CD4-positive, alpha-beta T cell (primary cell): ENCODE results near the gene PDGFRB. TPM values are rescaled to one million over a fixed set of nuclear protein-coding genes. Genes with fewer than 3 reads are reported as not detected.

Source experiments
- ATAC-seq: fragments of 200-7000 bp; cut with Tn5 transposase; one replicate; pipeline ENCODE4 v1.10.0; 2022; ENCODE audit warnings: mild to moderate bottlenecking; ENCODE audit not compliant: poor library complexity
- CTCF ChIA-PET: fragments of 350-600 bp; sonication (Branson Sonifier 250); formaldehyde crosslinking; loops from one replicate; lab custom pipeline; 2021; ENCODE audit warnings: antibody characterized with exemption, inconsistent platforms; lab: Charles Lee
- POLR2A ChIA-PET: fragments of 350-600 bp; sonication (Branson Sonifier 250); formaldehyde crosslinking; loops from one replicate; lab custom pipeline; 2021; ENCODE audit warnings: antibody characterized with exemption, inconsistent platforms; lab: Charles Lee
- DNase-seq, 14 experiments: peaks; one replicate each; pipeline ENCODE4 v3.0.0-alpha.2; 2013 to 2020; ENCODE audit warnings: mixed read lengths in 2 of 14
- H3K27ac ChIP-seq, 2 donors: one replicate each; pipeline versions ENCODE4 v1.5.1 to v1.7.0; 2013; ENCODE audit warnings: low read length in 2 of 2, low read depth in 1 of 2, mild to moderate bottlenecking in 1 of 2
- H3K27me3 ChIP-seq, 2 experiments: 1 replicate in 1 of 2; 2 replicates in 1 of 2; pipeline versions ENCODE4 v1.6.1 to v1.7.0; 2013; ENCODE audit warnings: low read length in 2 of 2, control low read depth in 1 of 2, mild to moderate bottlenecking in 1 of 2, moderate library complexity in 1 of 2; ENCODE audit not compliant: insufficient read depth in 2 of 2, control insufficient read depth in 1 of 2
- H3K36me3 ChIP-seq: one replicate; pipeline ENCODE4 v1.6.1; 2013; ENCODE audit warnings: low read length, control low read depth; ENCODE audit not compliant: insufficient read depth
- H3K4me1 ChIP-seq: one replicate; pipeline ENCODE4 v1.6.1; 2013; ENCODE audit warnings: low read length, control low read depth; ENCODE audit not compliant: insufficient read depth
- H3K4me3 ChIP-seq: one replicate; pipeline ENCODE4 v1.5.1; 2013; ENCODE audit warnings: mild to moderate bottlenecking, low read length, moderate library complexity
- H3K9me3 ChIP-seq, 2 experiments: 1 replicate in 1 of 2; 2 replicates in 1 of 2; pipeline versions ENCODE4 v1.6.1 to v1.7.0; 2013; ENCODE audit warnings: low read length in 2 of 2, mild to moderate bottlenecking in 2 of 2, control low read depth in 1 of 2, moderate library complexity in 1 of 2; ENCODE audit not compliant: control insufficient read depth in 1 of 2, insufficient read depth in 1 of 2
- H3K27ac Mint-ChIP-seq: one replicate; pipeline ENCODE4 v1.8.0; 2020; ENCODE audit warnings: mixed read lengths
- H3K27me3 Mint-ChIP-seq: one replicate; pipeline ENCODE4 v1.8.0; 2021; ENCODE audit warnings: mixed read lengths
- H3K36me3 Mint-ChIP-seq: one replicate; pipeline ENCODE4 v1.8.0; 2021; ENCODE audit warnings: low read depth, mixed read lengths
- H3K4me1 Mint-ChIP-seq: one replicate; pipeline ENCODE4 v1.8.0; 2021; ENCODE audit warnings: low read depth, mixed read lengths
- H3K4me3 Mint-ChIP-seq: one replicate; pipeline ENCODE4 v1.8.0; 2020; ENCODE audit warnings: mild to moderate bottlenecking, mixed read lengths
- H3K9me3 Mint-ChIP-seq: one replicate; pipeline ENCODE4 v1.8.0; 2020; ENCODE audit warnings: mixed read lengths
- CTCF ChIP-seq: fragments of 200-600 bp; IDR thresholded peaks from one replicate; pipeline ENCODE4 v1.8.0; 2022; ENCODE audit warnings: antibody characterized with exemption, mild to moderate bottlenecking
- intact Hi-C, 2 experiments: fragments of 100-400 bp; cut with DNase I in 1 of 2; cut with micrococcal nuclease in 1 of 2; formaldehyde crosslinking; loops; one replicate each; pipeline versions ENCODE4 v1.15.1 to v1.9.0; 2023 to 2025; cut with DNase I, micrococcal nuclease
- total RNA-seq, 174 experiments: library from RNA in 2 of 174; stranded (reverse) in 2 of 174; gene quantifications; one replicate each; pipeline ENCODE4 v1.2.3 and lab custom pipeline; 2021 to 2026

Gene PDGFRB
- total RNA-seq, 2 experiments from 2014 or later: not detected

- no peaks in the 10 kb centered on the region for H3K36me3 ChIP-seq
- no peaks in the 10 kb centered on the region for H3K4me1 Mint-ChIP-seq
- no peaks in the 10 kb centered on the region for H3K9me3 ChIP-seq
- POLR2A ChIA-PET: no interaction called here
- no peaks in the 10 kb centered on the region for H3K4me1 ChIP-seq
- H3K9me3 Mint-ChIP-seq: no peaks in the 10 kb centered on the region
- no peak overlapping the region for H3K4me3 Mint-ChIP-seq
- H3K27ac ChIP-seq: no peak overlapping the region
- H3K4me3 ChIP-seq: no peak overlapping the region
- peaks cover 0 to 3% of the 10 kb centered on the region in 2 experiments for H3K27me3 ChIP-seq
- no peak for ATAC-seq
- no peaks in the 10 kb centered on the region for H3K27me3 Mint-ChIP-seq
- peak in 2 of 14 experiments; percentile 4 to 7 for DNase-seq
- CTCF ChIA-PET: no interaction called here
- no peak overlapping the region for H3K27ac Mint-ChIP-seq
- no peak for TF ChIP-seq CTCF
- intact Hi-C loops: no loop called here
- H3K36me3 Mint-ChIP-seq: no peaks in the 10 kb centered on the region
These were observed 82.5 kb downstream of the PDGFRB start for GRCh38 chr5:150073086-150073625.

- Mint-ChIP-seq H3K27me3 (no peaks in the 10 kb centered on the region), H3K27ac (no peak overlapping the region), H3K4me3 (no peak overlapping the region), H3K9me3 (no peaks in the 10 kb centered on the region), H3K4me1 (no peaks in the 10 kb centered on the region), H3K36me3 (no peaks in the 10 kb centered on the region)
- Histone ChIP-seq H3K4me1 (peaks cover 6% of the 10 kb centered on the region), H3K27ac (no peak overlapping the region), H3K9me3 (no peaks in the 10 kb centered on the region), H3K27me3 (no peaks in the 10 kb centered on the region), H3K36me3 (no peaks in the 10 kb centered on the region), H3K4me3 (no peak overlapping the region)
- intact Hi-C loops: no loop called here
- no peak for ATAC-seq
- DNase-seq: peak in 1 of 14 experiments; percentile 0
- ChIA-PET CTCF (no interaction called here), POLR2A (interaction anchor here (0.6 kb wide), 1 partner anchor 41 kb away, joined by 3 read pairs; no protein-coding TSS in a partner anchor)
- no peak for TF ChIP-seq CTCF
These were observed 84.8 kb downstream of the PDGFRB start for GRCh38 chr5:150070821-150071220.

- Mint-ChIP-seq H3K27ac (no peak overlapping the region), H3K36me3 (no peaks in the 10 kb centered on the region), H3K4me3 (no peak overlapping the region), H3K9me3 (no peaks in the 10 kb centered on the region), H3K27me3 (no peaks in the 10 kb centered on the region), H3K4me1 (no peaks in the 10 kb centered on the region)
- Histone ChIP-seq H3K36me3 (no peaks in the 10 kb centered on the region), H3K27ac (no peak overlapping the region), H3K4me1 (peaks cover 6% of the 10 kb centered on the region), H3K4me3 (no peak overlapping the region), H3K27me3 (peaks cover 0 to 2% of the 10 kb centered on the region in 2 experiments), H3K9me3 (no peaks in the 10 kb centered on the region)
- no peak for ATAC-seq
- peak in 1 of 14 experiments; percentile 24 for DNase-seq
- no peak for TF ChIP-seq CTCF
- intact Hi-C loops: no loop called here
- ChIA-PET CTCF (no interaction called here), POLR2A (interaction anchor here (0.6 kb wide), 1 partner anchor 41 kb away, joined by 3 read pairs; no protein-coding TSS in a partner anchor)
These were observed 85.7 kb downstream of the PDGFRB start for GRCh38 chr5:150069672-150070627.
